ENCODE results near the gene TBX20. TPM values are rescaled to one million over a fixed set of nuclear protein-coding genes. Genes with fewer than 3 reads are reported as not detected.

The TBX20 gene
- total RNA-seq, 4 donors from 2014 or later, result not detected

DNA sequence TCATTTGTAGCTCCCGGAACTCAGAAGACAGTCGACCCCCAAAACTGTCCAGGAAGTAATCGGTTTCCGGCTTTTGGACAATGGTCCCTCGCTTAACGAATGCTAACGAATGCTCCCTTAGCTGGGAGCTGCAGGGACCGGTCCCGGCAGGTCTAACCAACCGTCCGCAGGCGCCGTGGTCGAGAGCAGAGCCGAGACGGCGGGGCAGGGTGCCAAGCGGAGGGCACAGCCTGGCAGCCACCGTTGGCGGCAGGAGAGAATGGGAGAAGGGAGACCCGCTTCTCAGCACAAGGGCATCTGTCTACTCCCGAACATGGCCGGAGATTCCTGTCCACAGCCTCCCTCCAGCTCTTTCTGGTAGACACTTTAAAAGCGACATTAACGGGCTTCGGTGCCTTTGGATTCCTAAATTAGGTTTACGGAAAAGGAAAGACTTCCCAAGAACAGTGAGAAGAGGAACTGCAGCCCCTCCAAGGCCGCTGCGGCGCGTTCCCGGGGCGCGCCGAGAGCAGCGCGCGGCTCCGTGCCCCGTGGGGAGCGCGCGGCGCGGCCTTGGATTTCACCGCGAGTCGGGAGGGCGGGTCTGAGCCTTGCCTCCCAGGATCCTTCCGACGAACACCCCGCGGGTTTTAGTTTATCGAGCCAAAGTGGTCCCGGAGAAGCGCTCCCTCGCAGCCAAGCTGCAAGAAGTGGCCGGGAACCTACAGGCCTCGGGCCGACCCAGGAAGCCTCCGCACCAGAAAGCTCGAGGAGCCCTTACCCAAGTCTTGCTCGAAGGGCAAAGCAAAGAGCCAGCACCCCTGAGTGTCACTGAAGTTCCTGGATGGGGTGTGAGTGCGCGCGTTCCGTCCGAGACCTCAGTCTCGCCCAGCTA is 3.6 kb upstream of the TBX20 start:
- TF ChIP-seq POLR2AphosphoS5 (IDR thresholded peaks at IDR 0.05) (no peak), POLR2A (IDR thresholded peaks at IDR 0.05) (no peak), EP300 (IDR thresholded peaks at IDR 0.05; ENCODE audit: low read depth) (no peak)
- TF ChIP-seq, protein P1, sequence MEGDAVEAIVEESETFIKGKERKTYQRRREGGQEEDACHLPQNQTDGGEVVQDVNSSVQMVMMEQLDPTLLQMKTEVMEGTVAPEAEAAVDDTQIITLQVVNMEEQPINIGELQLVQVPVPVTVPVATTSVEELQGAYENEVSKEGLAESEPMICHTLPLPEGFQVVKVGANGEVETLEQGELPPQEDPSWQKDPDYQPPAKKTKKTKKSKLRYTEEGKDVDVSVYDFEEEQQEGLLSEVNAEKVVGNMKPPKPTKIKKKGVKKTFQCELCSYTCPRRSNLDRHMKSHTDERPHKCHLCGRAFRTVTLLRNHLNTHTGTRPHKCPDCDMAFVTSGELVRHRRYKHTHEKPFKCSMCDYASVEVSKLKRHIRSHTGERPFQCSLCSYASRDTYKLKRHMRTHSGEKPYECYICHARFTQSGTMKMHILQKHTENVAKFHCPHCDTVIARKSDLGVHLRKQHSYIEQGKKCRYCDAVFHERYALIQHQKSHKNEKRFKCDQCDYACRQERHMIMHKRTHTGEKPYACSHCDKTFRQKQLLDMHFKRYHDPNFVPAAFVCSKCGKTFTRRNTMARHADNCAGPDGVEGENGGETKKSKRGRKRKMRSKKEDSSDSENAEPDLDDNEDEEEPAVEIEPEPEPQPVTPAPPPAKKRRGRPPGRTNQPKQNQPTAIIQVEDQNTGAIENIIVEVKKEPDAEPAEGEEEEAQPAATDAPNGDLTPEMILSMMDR (IDR thresholded peaks at IDR 0.05), result no peak
- Histone ChIP-seq H3K27me3 (peaks cover 100% of the 10 kb centered on the region), H3K4me1 (peaks cover 6 to 24% (median 17%) of the 10 kb centered on the region in 4 donors), H3K4me3 (peak overlapping the region in 1 of 4 donors; percentile 29), H3K9me3 (no peaks in the 10 kb centered on the region), H3K36me3 (no peaks in the 10 kb centered on the region), H3K27ac (no peak overlapping the region)
- DNase-seq, result no peak
- in situ Hi-C loops (cut with MboI; ENCODE audit: low pct_ligation_motif_present in 1 of 4, low pct_unique_long_range_greater_than_20kb in 1 of 4, low sequenced_read_pairs in 3 of 4), result no loop called here
- intact Hi-C loops (cut with DNase I; ENCODE audit: low total_unique reads), result no loop called here
- WGBS, 2 donors (ENCODE audit: low coverage in 1 of 2), result 2 to 16% methylated on average over 7 to 67 of the region's 69 CpGs

DNA sequence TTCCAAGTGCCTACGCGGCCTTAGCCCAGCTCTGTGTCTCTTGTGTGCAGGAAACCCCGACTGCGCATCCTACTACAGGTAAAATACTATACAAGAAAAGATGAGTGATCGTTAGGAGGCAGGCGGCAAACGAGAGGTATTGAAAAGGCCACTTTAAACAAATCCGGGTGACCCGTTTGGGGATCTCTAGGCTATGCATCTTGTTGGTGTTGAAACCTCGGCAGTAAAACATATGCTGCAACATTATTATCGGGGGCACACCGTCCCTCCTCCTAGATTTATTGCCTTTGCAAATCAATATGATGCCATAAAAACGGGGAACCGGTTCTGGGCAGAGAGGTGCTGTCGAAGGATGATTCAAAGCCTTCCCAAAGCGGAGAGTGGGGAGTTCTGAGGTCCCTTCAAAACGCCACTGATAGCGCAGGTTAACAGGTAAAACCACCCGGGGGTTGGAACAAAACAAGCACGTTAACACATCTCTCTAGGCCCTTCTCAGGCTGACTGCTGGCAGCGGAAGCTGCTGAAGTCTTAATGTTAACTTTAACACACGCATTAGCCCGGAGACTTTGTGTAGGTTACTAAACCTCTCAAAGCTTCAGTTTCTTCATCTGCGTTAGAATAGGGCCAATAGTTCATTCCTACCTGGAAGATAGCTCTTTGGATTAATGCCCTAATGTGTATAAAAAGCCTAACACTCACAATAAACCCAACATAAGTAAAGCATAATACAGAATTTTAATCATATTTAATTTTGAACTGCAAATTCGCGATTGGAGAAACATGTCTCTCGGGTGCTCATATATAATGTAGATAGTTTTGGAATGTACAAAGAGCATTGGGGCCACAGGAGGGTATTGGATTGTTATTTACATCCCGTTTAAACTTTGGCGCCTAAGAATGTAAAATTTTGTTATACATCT is 2.6 kb upstream of the TBX20 start:
- Histone ChIP-seq H3K9me3 (no peaks in the 10 kb centered on the region), H3K36me3 (no peaks in the 10 kb centered on the region), H3K4me1 (peaks cover 6 to 24% (median 17%) of the 10 kb centered on the region in 4 donors), H3K4me3 (no peak overlapping the region), H3K27me3 (peaks cover 100% of the 10 kb centered on the region), H3K27ac (no peak overlapping the region)
- no peak for TF ChIP-seq POLR2A (IDR thresholded peaks at IDR 0.05)
- TF ChIP-seq EP300 (IDR thresholded peaks at IDR 0.05; ENCODE audit: low read depth), result no peak
- no peak for TF ChIP-seq POLR2AphosphoS5 (IDR thresholded peaks at IDR 0.05)
- TF ChIP-seq, protein P1 (IDR thresholded peaks at IDR 0.05), result no peak
- in situ Hi-C loops (cut with MboI; ENCODE audit: low pct_ligation_motif_present in 1 of 4, low pct_unique_long_range_greater_than_20kb in 1 of 4, low sequenced_read_pairs in 3 of 4) (no loop called here), intact Hi-C loops (cut with DNase I; ENCODE audit: low total_unique reads) (no loop called here)
- DNase-seq, result no peak
- WGBS, 2 donors (ENCODE audit: low coverage in 1 of 2), result 5 to 12% methylated on average over 22 to 29 of the region's 29 CpGs

DNA sequence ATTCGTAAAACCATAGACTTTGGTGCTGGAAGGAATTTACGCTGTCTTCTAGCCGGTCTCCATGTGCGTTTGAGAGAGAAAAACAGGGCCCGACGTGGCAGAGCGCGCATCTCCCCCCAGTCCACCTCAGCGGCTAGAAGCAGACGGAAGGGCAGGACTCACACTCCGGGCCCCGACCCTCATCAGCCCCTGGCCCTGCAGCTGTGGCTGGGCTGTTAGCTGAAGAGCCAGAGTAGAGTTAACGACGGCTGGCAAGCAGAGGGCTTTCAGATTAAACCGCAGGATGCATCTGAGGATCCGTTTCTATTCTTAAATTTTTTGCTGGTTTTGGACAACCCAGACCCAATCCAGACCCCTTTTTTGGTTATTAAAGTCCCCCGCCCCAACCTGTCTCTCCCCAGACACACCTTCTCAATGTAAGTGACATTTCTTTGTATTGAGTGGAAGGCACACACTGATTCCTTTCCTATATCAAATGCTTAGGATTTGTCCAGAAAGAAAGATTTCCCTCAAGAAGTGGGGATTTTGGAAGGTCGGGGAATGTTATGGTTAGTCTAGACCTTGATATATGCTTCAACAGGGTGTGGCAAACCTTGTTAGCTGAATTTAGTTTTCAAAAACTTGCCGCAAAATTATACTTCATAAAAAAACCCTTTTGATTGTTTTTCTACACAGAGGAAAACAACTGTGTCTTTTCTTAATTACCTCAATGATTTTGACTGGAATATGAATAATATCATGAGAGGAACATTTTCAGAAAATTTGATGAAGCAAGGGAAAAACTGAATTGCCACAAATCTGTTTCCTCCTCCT is 1.7 kb upstream of the TBX20 start:
- Histone ChIP-seq H3K4me3 (no peak overlapping the region), H3K27me3 (peaks cover 100% of the 10 kb centered on the region), H3K9me3 (no peaks in the 10 kb centered on the region), H3K36me3 (no peaks in the 10 kb centered on the region), H3K27ac (no peak overlapping the region), H3K4me1 (peaks cover 6 to 24% (median 17%) of the 10 kb centered on the region in 4 donors)
- 12 to 26% methylated on average over 3 to 18 of the region's 19 CpGs for WGBS, 2 donors (ENCODE audit: low coverage in 1 of 2)
- intact Hi-C loops (cut with DNase I; ENCODE audit: low total_unique reads), result no loop called here
- TF ChIP-seq, protein P1 (IDR thresholded peaks at IDR 0.05), result no peak
- TF ChIP-seq POLR2A (IDR thresholded peaks at IDR 0.05) (no peak), POLR2AphosphoS5 (IDR thresholded peaks at IDR 0.05) (no peak), EP300 (IDR thresholded peaks at IDR 0.05; ENCODE audit: low read depth) (no peak)
- DNase-seq, result no peak
- in situ Hi-C loops (cut with MboI; ENCODE audit: low pct_ligation_motif_present in 1 of 4, low pct_unique_long_range_greater_than_20kb in 1 of 4, low sequenced_read_pairs in 3 of 4), result no loop called here
